ENCODE results near the gene IFT27. TPM values are rescaled to one million over a fixed set of nuclear protein-coding genes. Genes with fewer than 3 reads are reported as not detected.

Gene IFT27
- total and polyA plus RNA-seq, 12 donors = 19.6 to 63.6 (median 26.3) TPM

GRCh38 chr22:36775586-36775963 lies 344 bp downstream of the IFT27 start:
- Histone ChIP-seq H3K9me3 (peaks cover 0 to 5% (median 0%) of the 10 kb centered on the region in 11 donors), H3K27ac (peak overlapping the region in 9 of 10 donors; percentile 83 to 92 (median 88)), H3K4me1 (peaks cover 0 to 23% (median 15%) of the 10 kb centered on the region in 9 donors), H3K4me3 (peak overlapping the region; percentile 71 to 98 (median 92)), H3K36me3 (peaks cover 0 to 12% (median 0%) of the 10 kb centered on the region in 9 donors), H3K27me3 (no peaks in the 10 kb centered on the region)
- ATAC-seq (peak in 6 of 8 donors; percentile 0 to 28 (median 2)), DNase-seq (peak; percentile 18 to 40)
- intact Hi-C loops (cut with DNase I) = loop anchor here in 6 of 10 donors (5.0 to 10.0 kb wide), 2 partner anchors 82 to 231 kb away; no protein-coding TSS in a partner anchor
- TF ChIP-seq, protein P1, sequence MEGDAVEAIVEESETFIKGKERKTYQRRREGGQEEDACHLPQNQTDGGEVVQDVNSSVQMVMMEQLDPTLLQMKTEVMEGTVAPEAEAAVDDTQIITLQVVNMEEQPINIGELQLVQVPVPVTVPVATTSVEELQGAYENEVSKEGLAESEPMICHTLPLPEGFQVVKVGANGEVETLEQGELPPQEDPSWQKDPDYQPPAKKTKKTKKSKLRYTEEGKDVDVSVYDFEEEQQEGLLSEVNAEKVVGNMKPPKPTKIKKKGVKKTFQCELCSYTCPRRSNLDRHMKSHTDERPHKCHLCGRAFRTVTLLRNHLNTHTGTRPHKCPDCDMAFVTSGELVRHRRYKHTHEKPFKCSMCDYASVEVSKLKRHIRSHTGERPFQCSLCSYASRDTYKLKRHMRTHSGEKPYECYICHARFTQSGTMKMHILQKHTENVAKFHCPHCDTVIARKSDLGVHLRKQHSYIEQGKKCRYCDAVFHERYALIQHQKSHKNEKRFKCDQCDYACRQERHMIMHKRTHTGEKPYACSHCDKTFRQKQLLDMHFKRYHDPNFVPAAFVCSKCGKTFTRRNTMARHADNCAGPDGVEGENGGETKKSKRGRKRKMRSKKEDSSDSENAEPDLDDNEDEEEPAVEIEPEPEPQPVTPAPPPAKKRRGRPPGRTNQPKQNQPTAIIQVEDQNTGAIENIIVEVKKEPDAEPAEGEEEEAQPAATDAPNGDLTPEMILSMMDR (IDR thresholded peaks at IDR 0.05) = no peak
- 0 to 1% methylated on average over 19 to 23 of the region's 23 CpGs for WGBS, 2 donors

GRCh38 chr22:36773935-36774334 lies 2.0 kb downstream of the IFT27 start:
- Histone ChIP-seq H3K36me3 (peaks cover 0 to 12% (median 0%) of the 10 kb centered on the region in 9 donors), H3K4me3 (no peak overlapping the region), H3K9me3 (peaks cover 0 to 5% (median 0%) of the 10 kb centered on the region in 11 donors), H3K27ac (no peak overlapping the region), H3K27me3 (no peaks in the 10 kb centered on the region), H3K4me1 (peaks cover 0 to 32% (median 18%) of the 10 kb centered on the region in 9 donors)
- intact Hi-C loops (cut with DNase I) = loop anchor here in 6 of 10 donors (5.0 to 10.0 kb wide), 2 partner anchors 227 to 229 kb away; no protein-coding TSS in a partner anchor
- ATAC-seq (no peak), DNase-seq (no peak)
- 77 to 87% methylated on average over 3 of the region's 3 CpGs for WGBS, 2 donors
- TF ChIP-seq, protein P1 (IDR thresholded peaks at IDR 0.05) = peak in 6 of 9 donors; percentile 30 to 52 (median 48)

- no peak overlapping the region for H3K27ac ChIP-seq
- H3K9me3 ChIP-seq = no peaks in the 10 kb centered on the region
- H3K27me3 ChIP-seq = no peaks in the 10 kb centered on the region
- DNase-seq (no peak), ATAC-seq (no peak)
- WGBS, 2 donors = 91 to 94% methylated on average over 8 of the region's 8 CpGs
- TF ChIP-seq, protein P1 (IDR thresholded peaks at IDR 0.05) = no peak
- peaks cover 0 to 32% (median 18%) of the 10 kb centered on the region in 9 donors for H3K4me1 ChIP-seq
- intact Hi-C loops (cut with DNase I) = loop anchor here in 6 of 10 donors (5.0 to 10.0 kb wide), 2 partner anchors 225 to 228 kb away; no protein-coding TSS in a partner anchor
- peaks cover 0 to 14% (median 0%) of the 10 kb centered on the region in 9 donors for H3K36me3 ChIP-seq
- no peak overlapping the region for H3K4me3 ChIP-seq
Measured at GRCh38 chr22:36772451-36772850, 3.5 kb downstream of the IFT27 start.

DNA sequence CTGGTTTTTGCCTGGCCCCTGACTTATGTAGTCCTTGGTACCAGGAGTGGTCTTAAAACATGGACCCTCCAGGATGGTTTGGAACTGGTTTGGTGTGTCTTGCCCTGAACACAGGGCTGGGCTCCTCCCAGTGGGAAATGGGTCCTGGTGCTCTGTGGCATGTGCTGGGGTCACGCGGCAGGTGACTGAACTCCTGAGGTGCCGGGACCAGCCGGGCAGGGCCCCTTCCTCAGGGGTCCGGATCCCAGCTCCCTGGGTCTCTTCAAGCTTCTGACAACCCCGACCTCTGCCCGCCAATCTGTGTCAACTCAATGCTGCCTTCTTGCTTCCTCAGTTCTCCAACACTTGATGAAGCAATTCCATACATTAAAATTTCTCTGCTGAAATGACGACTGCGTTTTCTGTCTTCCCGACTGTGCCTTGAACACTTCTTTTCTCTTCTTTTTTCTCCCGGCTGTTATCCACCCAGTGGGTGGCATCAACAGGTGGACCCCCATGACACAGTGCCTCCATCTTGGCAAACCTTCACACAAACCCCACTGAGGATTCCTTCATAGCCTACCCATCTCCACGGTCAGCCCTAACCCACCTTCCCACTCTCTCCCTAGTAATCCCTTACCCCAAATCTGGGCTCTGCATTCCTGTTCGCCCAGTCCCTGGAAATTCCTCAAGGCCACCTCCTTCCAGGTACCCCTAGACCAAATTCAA lies 4.4 kb downstream of the IFT27 start:
- no peaks in the 10 kb centered on the region for H3K27me3 ChIP-seq
- TF ChIP-seq, protein P1 (IDR thresholded peaks at IDR 0.05) = no peak
- DNase-seq = no peak
- no peaks in the 10 kb centered on the region for H3K9me3 ChIP-seq
- ATAC-seq = no peak
- H3K4me1 ChIP-seq = peaks cover 0 to 28% (median 15%) of the 10 kb centered on the region in 9 donors
- no peak overlapping the region for H3K4me3 ChIP-seq
- WGBS, 2 donors = 95 to 98% methylated on average over 13 of the region's 13 CpGs
- peaks cover 0 to 22% (median 0%) of the 10 kb centered on the region in 9 donors for H3K36me3 ChIP-seq
- intact Hi-C loops (cut with DNase I) = loop anchor here in 6 of 10 donors (5.0 to 10.0 kb wide), 2 partner anchors 224 to 227 kb away; no protein-coding TSS in a partner anchor
- H3K27ac ChIP-seq = no peak overlapping the region

Data from heart right ventricle (tissue), 16 donors.